Liver (tissue), 9 donors: ENCODE measurements around the gene ZNF710. TPM values are rescaled to one million over a fixed set of nuclear protein-coding genes. Genes with fewer than 3 reads are reported as not detected.

Source experiments
- DNase-seq: peaks from one replicate; pipeline ENCODE4 v3.0.0-alpha.2; 2017; ENCODE audit warnings: low spot score
- H3K27ac ChIP-seq, 2 donors: one replicate each; pipeline ENCODE4 v1.7.0; 2013; ENCODE audit warnings: inconsistent platforms in 2 of 2, low read length in 2 of 2, control low read depth in 1 of 2, low read depth in 1 of 2, mild to moderate bottlenecking in 1 of 2
- H3K27me3 ChIP-seq, 4 donors: one replicate each; pipeline versions ENCODE4 v1.6.1 to v1.7.0; 2013; ENCODE audit warnings: low read length in 3 of 4, inconsistent platforms in 1 of 4, mild to moderate bottlenecking in 1 of 4, moderate library complexity in 1 of 4; ENCODE audit not compliant: control insufficient read depth in 4 of 4, insufficient read depth in 4 of 4
- H3K36me3 ChIP-seq, 4 donors: one replicate each; pipeline versions ENCODE4 v1.6.1 to v1.7.0; 2013; ENCODE audit warnings: low read length in 3 of 4, mild to moderate bottlenecking in 3 of 4, low read depth in 1 of 4, moderate library complexity in 1 of 4; ENCODE audit not compliant: control insufficient read depth in 4 of 4, insufficient read depth in 3 of 4
- H3K4me1 ChIP-seq, 4 donors: one replicate each; pipeline versions ENCODE4 v1.6.1 to v1.7.0; 2013; ENCODE audit warnings: low read length in 3 of 4, mild to moderate bottlenecking in 3 of 4, moderate library complexity in 1 of 4; ENCODE audit not compliant: control insufficient read depth in 4 of 4, insufficient read depth in 4 of 4
- H3K4me3 ChIP-seq, 3 donors: one replicate each; pipeline versions ENCODE4 v1.6.1 to v1.7.0; 2013; ENCODE audit warnings: low read length in 3 of 3, control low read depth in 1 of 3, low read depth in 1 of 3, mild to moderate bottlenecking in 1 of 3
- H3K9ac ChIP-seq, 2 donors: one replicate each; pipeline ENCODE4 v1.7.0; 2013; ENCODE audit warnings: low read length in 2 of 2, mild to moderate bottlenecking in 2 of 2, moderate library complexity in 2 of 2, control low read depth in 1 of 2, low read depth in 1 of 2
- H3K9me3 ChIP-seq, 4 donors: one replicate each; pipeline versions ENCODE4 v1.6.1 to v1.7.0; 2013; ENCODE audit warnings: low read length in 3 of 4; ENCODE audit not compliant: control insufficient read depth in 4 of 4
- EGR1 ChIP-seq, 2 donors: IDR thresholded peaks; 2 replicates each; pipeline ENCODE4 v1.6.1; 2016 to 2018; ENCODE audit warnings: antibody characterized with exemption in 2 of 2, low read depth in 2 of 2
- FOXA1 ChIP-seq: IDR thresholded peaks from 2 replicates; pipeline ENCODE4 v1.6.1; 2016; ENCODE audit warnings: antibody characterized with exemption
- GABPA ChIP-seq, 2 donors: IDR thresholded peaks in 1 of 2; conservative IDR thresholded peaks in 1 of 2; 2 replicates each; pipeline ENCODE4 v1.6.1; 2016; ENCODE audit warnings: antibody characterized with exemption in 2 of 2, mild to moderate bottlenecking in 1 of 2, moderate library complexity in 1 of 2
- HNF4A ChIP-seq, 2 donors: conservative IDR thresholded peaks; 2 replicates each; pipeline ENCODE4 v1.6.1; 2016; ENCODE audit warnings: antibody characterized with exemption in 2 of 2, mild to moderate bottlenecking in 2 of 2
- HNF4G ChIP-seq: IDR thresholded peaks from 2 replicates; pipeline ENCODE4 v1.6.1; 2016; ENCODE audit warnings: antibody characterized with exemption
- JUND ChIP-seq, 2 donors: IDR thresholded peaks; 2 replicates each; pipeline ENCODE4 v1.6.1; 2016; ENCODE audit warnings: antibody characterized with exemption in 2 of 2
- MAX ChIP-seq: IDR thresholded peaks from 2 replicates; pipeline ENCODE4 v1.6.1; 2016; ENCODE audit warnings: antibody characterized with exemption
- NR2F2 ChIP-seq: IDR thresholded peaks from 2 replicates; pipeline ENCODE4 v1.6.1; 2016; ENCODE audit warnings: antibody characterized with exemption
- RAD21 ChIP-seq, 2 donors: IDR thresholded peaks; 2 replicates each; pipeline ENCODE4 v1.6.1; 2016; ENCODE audit warnings: antibody characterized with exemption in 2 of 2, mild to moderate bottlenecking in 2 of 2
- REST ChIP-seq: IDR thresholded peaks from 2 replicates; pipeline ENCODE4 v1.6.1; 2016; ENCODE audit warnings: antibody characterized with exemption, mild to moderate bottlenecking
- RXRA ChIP-seq, 2 donors: IDR thresholded peaks; 2 replicates each; pipeline ENCODE4 v1.6.1; 2017 to 2018; ENCODE audit warnings: antibody characterized with exemption in 2 of 2, mild to moderate bottlenecking in 1 of 2
- SP1 ChIP-seq: IDR thresholded peaks from 2 replicates; pipeline ENCODE4 v1.6.1; 2018; ENCODE audit warnings: antibody characterized with exemption, mild to moderate bottlenecking
- TAF1 ChIP-seq: conservative IDR thresholded peaks from 2 replicates; pipeline ENCODE4 v1.6.1; 2016; ENCODE audit warnings: antibody characterized with exemption, mild to moderate bottlenecking
- YY1 ChIP-seq: IDR thresholded peaks from 2 replicates; pipeline ENCODE4 v1.6.1; 2016; ENCODE audit warnings: antibody characterized with exemption, mild to moderate bottlenecking
- WGBS: extraction: QIAGEN DNeasy Blood & Tissue Kit; methylation state at CpG from one replicate; pipeline ENCODE4 v1.1.7; 2013; 5-methylcytosine and 5-hydroxymethylcytosine counted together
- polyA plus RNA-seq, 2 donors: library from polyadenylated mRNA; stranded (reverse) in 1 of 2; unstranded in 1 of 2; fragments of 200-250 nt in 1 of 2; fragments of >200 nt in 1 of 2; fragmentation: Nextera tagmentation in 1 of 2; extraction: Ambion mirVana in 1 of 2; gene quantifications; one replicate each; pipeline versions ENCODE4 v1.2.1 to v1.2.3, GENCODE V29; 2013 to 2015
- total RNA-seq, 2 donors: library from RNA; depleted of rRNA; stranded (reverse); fragments of >200 nt; gene quantifications; one replicate each; pipeline ENCODE4 v1.2.3, GENCODE V29; 2014
- TF ChIP-seq, protein P1 (sequence below): IDR thresholded peaks from 2 replicates; pipeline ENCODE4 v1.6.1; 2016; ENCODE audit warnings: antibody characterized with exemption
- donor health status: healthy.
- donor health status: healthy.
- donor health status: healthy.
- donor health status: healthy.
- donor health status: healthy.

The ZNF710 gene
- total and polyA plus RNA-seq, 4 donors: 1.9 to 15.3 (median 5.4) TPM

DNA sequence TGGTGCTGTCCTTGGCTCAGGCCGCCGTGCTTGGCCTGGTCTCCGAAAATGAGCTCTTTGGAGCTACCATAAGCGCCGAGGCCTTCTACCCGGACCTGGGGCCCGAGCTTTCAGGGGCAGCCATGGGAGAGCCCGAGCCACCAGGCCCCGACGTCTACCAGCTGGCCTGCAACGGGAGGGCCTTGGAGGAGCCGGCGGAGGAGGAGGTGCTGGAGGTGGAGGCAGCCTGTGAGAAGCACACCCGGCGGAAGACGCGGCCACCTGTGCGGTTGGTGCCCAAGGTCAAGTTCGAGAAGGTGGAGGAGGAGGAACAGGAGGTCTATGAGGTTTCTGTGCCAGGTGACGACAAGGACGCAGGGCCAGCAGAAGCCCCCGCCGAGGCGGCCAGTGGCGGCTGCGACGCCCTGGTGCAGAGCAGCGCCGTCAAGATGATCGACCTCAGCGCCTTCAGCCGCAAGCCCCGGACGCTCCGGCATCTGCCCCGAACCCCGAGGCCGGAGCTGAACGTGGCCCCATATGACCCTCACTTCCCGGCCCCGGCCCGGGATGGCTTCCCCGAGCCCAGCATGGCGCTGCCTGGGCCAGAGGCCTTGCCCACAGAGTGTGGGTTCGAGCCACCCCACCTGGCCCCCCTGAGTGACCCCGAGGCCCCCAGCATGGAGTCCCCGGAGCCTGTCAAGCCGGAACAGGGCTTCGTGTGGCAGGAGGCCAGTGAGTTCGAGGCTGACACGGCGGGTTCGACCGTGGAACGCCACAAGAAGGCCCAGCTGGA lies 66.2 kb downstream of the ZNF710 start:
- Histone ChIP-seq H3K4me1 (peaks cover 0 to 9% (median 5%) of the 10 kb centered on the region in 4 donors), H3K4me3 (no peak overlapping the region), H3K27ac (no peak overlapping the region), H3K27me3 (no peaks in the 10 kb centered on the region), H3K36me3 (peaks cover 0 to 5% (median under 1%) of the 10 kb centered on the region in 4 donors), H3K9ac (no peak overlapping the region), H3K9me3 (no peaks in the 10 kb centered on the region)
- 97% methylated on average over 55 of the region's 55 CpGs for WGBS
- no peak for TF ChIP-seq YY1
- DNase-seq: no peak

DNA sequence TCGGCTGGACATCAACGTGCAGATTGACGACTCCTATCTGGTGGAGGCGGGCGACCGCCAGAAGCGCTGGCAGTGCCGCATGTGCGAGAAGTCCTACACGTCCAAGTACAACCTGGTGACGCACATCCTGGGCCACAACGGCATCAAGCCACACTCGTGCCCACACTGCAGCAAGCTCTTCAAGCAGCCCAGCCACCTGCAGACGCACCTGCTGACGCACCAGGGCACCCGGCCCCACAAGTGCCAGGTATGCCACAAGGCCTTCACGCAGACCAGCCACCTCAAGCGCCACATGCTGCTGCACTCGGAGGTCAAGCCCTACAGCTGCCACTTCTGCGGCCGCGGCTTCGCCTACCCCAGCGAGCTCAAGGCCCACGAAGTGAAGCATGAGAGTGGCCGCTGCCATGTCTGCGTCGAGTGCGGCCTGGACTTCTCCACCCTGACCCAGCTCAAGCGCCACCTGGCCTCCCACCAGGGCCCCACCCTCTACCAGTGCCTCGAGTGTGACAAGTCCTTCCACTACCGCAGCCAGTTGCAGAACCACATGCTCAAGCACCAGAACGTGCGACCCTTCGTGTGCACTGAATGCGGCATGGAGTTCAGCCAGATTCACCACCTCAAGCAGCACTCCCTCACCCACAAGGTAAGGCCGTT lies 67.0 kb downstream of the ZNF710 start:
- no peak for DNase-seq
- Histone ChIP-seq H3K36me3 (peaks cover 0 to 5% (median under 1%) of the 10 kb centered on the region in 4 donors), H3K4me3 (no peak overlapping the region), H3K4me1 (peaks cover 0 to 6% (median 5%) of the 10 kb centered on the region in 4 donors), H3K9ac (no peak overlapping the region), H3K9me3 (no peaks in the 10 kb centered on the region), H3K27me3 (no peaks in the 10 kb centered on the region), H3K27ac (no peak overlapping the region)
- 97% methylated on average over 37 of the region's 37 CpGs for WGBS
- TF ChIP-seq, protein P1, sequence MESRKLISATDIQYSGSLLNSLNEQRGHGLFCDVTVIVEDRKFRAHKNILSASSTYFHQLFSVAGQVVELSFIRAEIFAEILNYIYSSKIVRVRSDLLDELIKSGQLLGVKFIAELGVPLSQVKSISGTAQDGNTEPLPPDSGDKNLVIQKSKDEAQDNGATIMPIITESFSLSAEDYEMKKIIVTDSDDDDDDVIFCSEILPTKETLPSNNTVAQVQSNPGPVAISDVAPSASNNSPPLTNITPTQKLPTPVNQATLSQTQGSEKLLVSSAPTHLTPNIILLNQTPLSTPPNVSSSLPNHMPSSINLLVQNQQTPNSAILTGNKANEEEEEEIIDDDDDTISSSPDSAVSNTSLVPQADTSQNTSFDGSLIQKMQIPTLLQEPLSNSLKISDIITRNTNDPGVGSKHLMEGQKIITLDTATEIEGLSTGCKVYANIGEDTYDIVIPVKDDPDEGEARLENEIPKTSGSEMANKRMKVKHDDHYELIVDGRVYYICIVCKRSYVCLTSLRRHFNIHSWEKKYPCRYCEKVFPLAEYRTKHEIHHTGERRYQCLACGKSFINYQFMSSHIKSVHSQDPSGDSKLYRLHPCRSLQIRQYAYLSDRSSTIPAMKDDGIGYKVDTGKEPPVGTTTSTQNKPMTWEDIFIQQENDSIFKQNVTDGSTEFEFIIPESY: no peak
- TF ChIP-seq EGR1 (IDR thresholded peaks at IDR 0.05; ENCODE audit: low read depth in 2 of 2): no peak
- no peak for TF ChIP-seq MAX
- no peak for TF ChIP-seq REST
- no peak for TF ChIP-seq RXRA (IDR thresholded peaks at IDR 0.05)
- no peak for TF ChIP-seq YY1
- no peak for TF ChIP-seq JUND (IDR thresholded peaks at IDR 0.05)
- TF ChIP-seq RAD21 (IDR thresholded peaks at IDR 0.05): no peak
- no peak for TF ChIP-seq HNF4G
- TF ChIP-seq NR2F2: no peak
- no peak for TF ChIP-seq HNF4A (conservative IDR thresholded peaks at IDR 0.05)
- TF ChIP-seq FOXA1: no peak
- no peak for TF ChIP-seq TAF1
- TF ChIP-seq GABPA (IDR thresholded peaks at IDR 0.05 in 1 of 2, conservative IDR thresholded peaks at IDR 0.05 in 1 of 2): no peak
- TF ChIP-seq SP1: no peak
